ENCODE data around the gene ZNF511. TPM values are rescaled to one million over a fixed set of nuclear protein-coding genes. Genes with fewer than 3 reads are reported as not detected.

The ZNF511 gene
- total RNA-seq, 4 donors from 2014 or later, result 29.3 to 44.8 (median 35.0) TPM

DNA sequence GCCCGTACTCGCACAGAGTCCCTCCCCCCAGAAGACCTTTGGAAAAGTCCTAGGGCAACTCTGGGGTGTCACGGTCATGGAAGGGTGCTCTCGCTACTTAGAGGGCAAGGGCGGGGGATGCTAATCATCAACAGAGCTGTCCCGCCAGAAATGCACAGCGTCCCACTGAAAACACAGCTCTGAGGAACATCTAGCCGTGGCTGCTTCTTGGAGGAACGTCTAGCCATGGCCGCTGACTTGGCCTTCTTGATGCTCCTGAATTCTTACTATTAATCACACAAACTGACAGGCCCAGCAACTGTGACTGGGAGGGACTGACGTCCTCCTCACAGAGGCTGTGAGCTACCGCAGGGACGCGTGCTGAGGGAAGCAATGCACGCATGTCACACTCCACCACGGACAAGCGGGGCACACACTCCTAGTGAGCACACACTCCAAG, 1.8 kb upstream of the ZNF511 start:
- Histone ChIP-seq H3K9me3 (no peaks in the 10 kb centered on the region), H3K4me1 (peaks cover 0 to 59% (median 17%) of the 10 kb centered on the region in 4 donors), H3K27ac (peak overlapping the region in 1 of 4 donors; percentile 30), H3K36me3 (peaks cover 0 to 44% (median 3%) of the 10 kb centered on the region in 3 donors), H3K27me3 (no peaks in the 10 kb centered on the region), H3K4me3 (peak overlapping the region in 2 of 4 donors; percentile 96)
- DNase-seq (ENCODE audit: low spot score in 2 of 2), result no peak
- TF ChIP-seq EP300 (IDR thresholded peaks at IDR 0.05) (no peak), POLR2A (IDR thresholded peaks at IDR 0.05) (no peak)
- TF ChIP-seq, protein P1, sequence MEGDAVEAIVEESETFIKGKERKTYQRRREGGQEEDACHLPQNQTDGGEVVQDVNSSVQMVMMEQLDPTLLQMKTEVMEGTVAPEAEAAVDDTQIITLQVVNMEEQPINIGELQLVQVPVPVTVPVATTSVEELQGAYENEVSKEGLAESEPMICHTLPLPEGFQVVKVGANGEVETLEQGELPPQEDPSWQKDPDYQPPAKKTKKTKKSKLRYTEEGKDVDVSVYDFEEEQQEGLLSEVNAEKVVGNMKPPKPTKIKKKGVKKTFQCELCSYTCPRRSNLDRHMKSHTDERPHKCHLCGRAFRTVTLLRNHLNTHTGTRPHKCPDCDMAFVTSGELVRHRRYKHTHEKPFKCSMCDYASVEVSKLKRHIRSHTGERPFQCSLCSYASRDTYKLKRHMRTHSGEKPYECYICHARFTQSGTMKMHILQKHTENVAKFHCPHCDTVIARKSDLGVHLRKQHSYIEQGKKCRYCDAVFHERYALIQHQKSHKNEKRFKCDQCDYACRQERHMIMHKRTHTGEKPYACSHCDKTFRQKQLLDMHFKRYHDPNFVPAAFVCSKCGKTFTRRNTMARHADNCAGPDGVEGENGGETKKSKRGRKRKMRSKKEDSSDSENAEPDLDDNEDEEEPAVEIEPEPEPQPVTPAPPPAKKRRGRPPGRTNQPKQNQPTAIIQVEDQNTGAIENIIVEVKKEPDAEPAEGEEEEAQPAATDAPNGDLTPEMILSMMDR (IDR thresholded peaks at IDR 0.05), result no peak
- 80 to 81% methylated on average over 17 of the region's 17 CpGs for WGBS, 2 donors

DNA sequence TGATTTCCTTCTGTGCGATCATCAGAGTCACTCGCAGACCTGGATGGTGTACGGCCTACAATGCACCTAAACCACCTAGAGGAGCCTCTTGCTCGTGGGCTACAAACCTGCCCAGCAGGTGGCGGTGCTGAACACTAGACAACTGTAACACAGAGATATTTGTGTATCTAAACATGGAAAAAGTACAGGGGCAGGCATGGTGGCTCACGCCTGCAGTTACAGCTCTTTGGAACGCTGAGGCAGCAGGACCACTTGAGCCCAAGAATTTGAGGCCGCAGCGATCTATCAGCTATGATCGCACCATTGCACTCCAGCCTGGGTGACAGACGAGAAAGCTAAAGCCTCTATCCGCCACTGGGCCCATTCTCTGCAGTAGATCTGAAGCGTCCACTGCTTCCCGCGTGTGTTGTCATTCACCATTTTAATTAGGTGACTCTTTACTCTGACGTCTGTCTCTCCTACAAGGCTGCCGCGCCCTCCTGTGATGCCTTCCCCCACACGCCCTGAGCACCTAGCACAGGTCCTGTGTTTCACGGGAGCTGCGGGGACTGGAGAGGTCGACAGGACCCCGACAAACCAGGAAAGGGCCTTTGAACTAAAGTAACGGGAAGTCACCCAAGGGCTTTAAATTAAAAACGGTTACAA, 816 bp upstream of the ZNF511 start:
- peak; percentile 46 to 64 for DNase-seq (ENCODE audit: low spot score in 2 of 2)
- 8 to 10% methylated on average over 25 of the region's 25 CpGs for WGBS, 2 donors
- peak overlapping the region; percentile 89 to 100 (median 96) for H3K4me3 ChIP-seq
- H3K27me3 ChIP-seq, result no peaks in the 10 kb centered on the region
- peaks cover 0 to 45% (median 10%) of the 10 kb centered on the region in 3 donors for H3K36me3 ChIP-seq
- no peak for TF ChIP-seq EP300 (IDR thresholded peaks at IDR 0.05)
- TF ChIP-seq, protein P1 (IDR thresholded peaks at IDR 0.05), result peak; percentile 19 to 62 (median 35)
- H3K9me3 ChIP-seq, result no peaks in the 10 kb centered on the region
- peaks cover 0 to 58% (median 17%) of the 10 kb centered on the region in 4 donors for H3K4me1 ChIP-seq
- H3K27ac ChIP-seq, result peak overlapping the region; percentile 92 to 97 (median 96)

DNA sequence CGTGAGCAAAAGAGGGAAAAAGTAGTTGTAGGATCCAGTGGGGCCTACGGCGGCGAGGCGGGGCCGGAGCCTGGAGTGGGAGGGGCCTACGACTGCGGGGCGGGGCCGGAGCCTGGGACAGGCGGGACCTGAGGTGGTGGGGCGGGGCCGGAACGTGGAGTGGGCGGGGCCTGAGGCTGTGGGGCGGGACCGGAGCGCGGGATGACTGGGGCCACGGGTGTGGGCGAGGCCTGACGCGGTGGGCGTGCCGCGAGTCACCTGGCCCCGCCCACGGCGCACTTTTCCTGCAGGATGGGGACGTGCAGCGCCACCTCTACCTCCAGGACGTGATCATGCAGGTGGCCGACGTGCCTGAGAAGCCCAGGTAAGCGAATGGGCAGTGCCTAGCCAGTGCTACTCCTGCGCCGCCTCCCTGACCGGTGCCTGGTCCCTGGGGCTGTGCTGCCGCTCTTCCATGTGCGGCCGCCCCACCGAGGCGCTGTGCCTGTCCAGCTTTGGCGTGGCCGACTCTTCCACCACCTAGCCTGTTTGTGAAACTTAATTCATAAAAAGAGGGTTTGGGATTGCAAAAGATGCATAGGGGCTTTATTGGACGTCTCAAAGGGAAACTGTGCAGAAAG, 496 bp downstream of the ZNF511 start:
- Histone ChIP-seq H3K36me3 (peaks cover 0 to 40% (median 10%) of the 10 kb centered on the region in 3 donors), H3K9me3 (no peaks in the 10 kb centered on the region), H3K27ac (peak overlapping the region; percentile 92 to 97 (median 96)), H3K4me1 (peaks cover 0 to 48% (median 17%) of the 10 kb centered on the region in 4 donors), H3K4me3 (peak overlapping the region; percentile 89 to 100 (median 96)), H3K27me3 (no peaks in the 10 kb centered on the region)
- DNase-seq (ENCODE audit: low spot score in 2 of 2), result peak; percentile 87 to 88
- no peak for TF ChIP-seq POLR2A (IDR thresholded peaks at IDR 0.05)
- TF ChIP-seq EP300 (IDR thresholded peaks at IDR 0.05), result no peak
- TF ChIP-seq, protein P1 (IDR thresholded peaks at IDR 0.05), result no peak
- WGBS, 2 donors, result 25 to 28% methylated on average over 42 to 46 of the region's 46 CpGs

GRCh38 chr10:133309720-133310398, 1.1 kb downstream of the ZNF511 start:
- 94 to 96% methylated on average over 30 to 32 of the region's 33 CpGs for WGBS, 2 donors
- peaks cover 0 to 39% (median 10%) of the 10 kb centered on the region in 3 donors for H3K36me3 ChIP-seq
- H3K4me3 ChIP-seq, result peak overlapping the region in 1 of 4 donors; percentile 89
- DNase-seq (ENCODE audit: low spot score in 2 of 2), result no peak
- peak overlapping the region in 3 of 4 donors; percentile 96 to 97 (median 97) for H3K27ac ChIP-seq
- no peaks in the 10 kb centered on the region for H3K9me3 ChIP-seq
- TF ChIP-seq EP300 (IDR thresholded peaks at IDR 0.05), result no peak
- TF ChIP-seq, protein P1 (IDR thresholded peaks at IDR 0.05), result no peak
- TF ChIP-seq POLR2A (IDR thresholded peaks at IDR 0.05), result no peak
- peaks cover 0 to 43% (median 17%) of the 10 kb centered on the region in 4 donors for H3K4me1 ChIP-seq
- H3K27me3 ChIP-seq, result no peaks in the 10 kb centered on the region

Measured in tibial nerve (tissue), 4 donors.